GM12875 (cell line): Measurements from ENCODE around the gene KCNJ6.

Source experiments
- H3K4me3 ChIP-seq: one replicate; pipeline ENCODE4 v1.5.1; 2011; ENCODE audit warnings: low read depth, low read length, control low read depth
- TF ChIP-seq, protein P1 (sequence below): IDR thresholded peaks from 2 replicates; pipeline ENCODE4 v1.5.1; 2011; ENCODE audit warnings: low read depth, mild to moderate bottlenecking, control low read depth, inconsistent platforms, low read length, moderate library complexity, borderline replicate concordance; ENCODE audit not compliant: insufficient read depth

The KCNJ6 gene

DNA sequence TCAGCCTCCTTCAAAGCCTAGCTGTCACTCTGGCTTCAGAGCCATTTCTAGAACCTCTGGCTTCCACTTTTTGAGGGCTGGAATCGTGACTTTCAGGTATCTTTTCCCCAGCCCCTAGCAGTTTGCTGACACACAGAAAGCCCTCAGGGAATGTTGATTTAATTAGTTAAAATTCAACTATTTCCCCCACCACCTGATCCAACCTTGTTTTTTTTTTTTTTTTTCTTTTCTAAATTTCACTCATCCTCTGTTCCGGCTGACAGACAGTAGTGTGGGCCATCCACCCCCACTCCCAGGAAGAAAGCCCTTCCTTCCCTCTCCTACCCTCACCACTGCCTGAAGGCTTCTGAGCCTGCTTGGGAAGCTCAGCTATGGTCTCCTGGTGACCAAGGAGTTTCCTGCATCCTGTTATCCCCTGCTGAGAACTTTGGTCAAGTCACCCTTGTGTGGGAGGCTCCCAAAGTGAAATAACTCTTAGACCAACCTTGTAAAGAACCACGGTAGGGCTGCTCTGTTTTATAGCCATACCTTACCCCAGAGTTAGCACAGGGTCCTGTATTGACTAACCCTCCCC is 29.4 kb downstream of the KCNJ6 start:
- TF ChIP-seq, protein P1, sequence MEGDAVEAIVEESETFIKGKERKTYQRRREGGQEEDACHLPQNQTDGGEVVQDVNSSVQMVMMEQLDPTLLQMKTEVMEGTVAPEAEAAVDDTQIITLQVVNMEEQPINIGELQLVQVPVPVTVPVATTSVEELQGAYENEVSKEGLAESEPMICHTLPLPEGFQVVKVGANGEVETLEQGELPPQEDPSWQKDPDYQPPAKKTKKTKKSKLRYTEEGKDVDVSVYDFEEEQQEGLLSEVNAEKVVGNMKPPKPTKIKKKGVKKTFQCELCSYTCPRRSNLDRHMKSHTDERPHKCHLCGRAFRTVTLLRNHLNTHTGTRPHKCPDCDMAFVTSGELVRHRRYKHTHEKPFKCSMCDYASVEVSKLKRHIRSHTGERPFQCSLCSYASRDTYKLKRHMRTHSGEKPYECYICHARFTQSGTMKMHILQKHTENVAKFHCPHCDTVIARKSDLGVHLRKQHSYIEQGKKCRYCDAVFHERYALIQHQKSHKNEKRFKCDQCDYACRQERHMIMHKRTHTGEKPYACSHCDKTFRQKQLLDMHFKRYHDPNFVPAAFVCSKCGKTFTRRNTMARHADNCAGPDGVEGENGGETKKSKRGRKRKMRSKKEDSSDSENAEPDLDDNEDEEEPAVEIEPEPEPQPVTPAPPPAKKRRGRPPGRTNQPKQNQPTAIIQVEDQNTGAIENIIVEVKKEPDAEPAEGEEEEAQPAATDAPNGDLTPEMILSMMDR = no peak
- no peak overlapping the region for H3K4me3 ChIP-seq

DNA sequence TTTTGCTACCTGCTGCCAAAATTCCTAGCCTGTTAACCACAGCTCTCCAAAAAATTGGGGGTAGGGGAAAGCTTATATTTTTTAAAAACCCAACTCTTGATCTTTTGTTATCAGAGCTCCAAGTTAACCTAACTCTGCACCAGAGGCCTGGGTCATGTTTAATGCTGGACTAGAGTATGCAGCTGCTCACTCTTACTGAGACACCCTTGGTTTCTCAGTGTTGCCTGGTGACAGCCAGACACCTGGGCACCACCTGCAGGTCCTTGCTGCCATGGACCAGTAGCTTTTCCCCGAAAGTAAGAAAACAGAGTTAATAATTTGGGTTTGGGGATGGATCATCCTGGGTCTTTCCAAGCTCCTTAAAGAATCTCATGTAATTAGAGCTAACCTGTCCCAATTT is 30.1 kb downstream of the KCNJ6 start:
- TF ChIP-seq, protein P1 = no peak
- no peak overlapping the region for H3K4me3 ChIP-seq

DNA sequence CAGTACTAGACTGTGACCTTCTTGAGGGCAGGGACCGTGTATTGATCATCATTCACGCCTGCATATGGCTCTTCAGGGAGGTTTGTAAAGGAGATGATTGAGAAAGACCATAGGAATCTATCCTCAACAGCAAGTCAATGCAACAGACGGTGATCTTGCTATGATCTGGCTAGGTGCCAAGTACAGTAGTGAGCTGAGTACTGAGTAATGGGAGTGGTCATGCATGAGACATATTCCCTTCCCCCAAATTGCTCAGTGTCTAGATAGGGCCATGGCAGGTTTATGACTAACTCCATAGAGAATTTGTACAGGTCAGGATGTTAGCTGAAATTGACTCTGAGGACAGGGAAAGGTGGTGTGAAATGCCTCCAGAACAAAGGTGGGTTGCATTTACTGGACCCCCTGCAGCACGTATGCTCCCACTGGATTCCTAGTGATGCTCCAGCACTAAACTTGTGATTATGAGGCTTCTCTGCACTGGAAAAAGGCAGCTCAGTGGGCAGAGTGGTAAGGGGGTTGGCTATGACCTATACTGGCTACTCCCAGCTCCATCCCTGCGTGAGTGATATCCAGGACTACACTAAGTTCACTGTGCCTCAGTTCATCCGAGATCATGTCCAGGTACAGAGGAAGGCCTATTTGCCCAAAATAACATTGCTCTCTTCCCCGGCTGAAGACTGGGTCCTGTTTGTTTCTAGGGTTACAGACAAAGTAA is 37.2 kb downstream of the KCNJ6 start:
- TF ChIP-seq, protein P1 = no peak
- no peak overlapping the region for H3K4me3 ChIP-seq

DNA sequence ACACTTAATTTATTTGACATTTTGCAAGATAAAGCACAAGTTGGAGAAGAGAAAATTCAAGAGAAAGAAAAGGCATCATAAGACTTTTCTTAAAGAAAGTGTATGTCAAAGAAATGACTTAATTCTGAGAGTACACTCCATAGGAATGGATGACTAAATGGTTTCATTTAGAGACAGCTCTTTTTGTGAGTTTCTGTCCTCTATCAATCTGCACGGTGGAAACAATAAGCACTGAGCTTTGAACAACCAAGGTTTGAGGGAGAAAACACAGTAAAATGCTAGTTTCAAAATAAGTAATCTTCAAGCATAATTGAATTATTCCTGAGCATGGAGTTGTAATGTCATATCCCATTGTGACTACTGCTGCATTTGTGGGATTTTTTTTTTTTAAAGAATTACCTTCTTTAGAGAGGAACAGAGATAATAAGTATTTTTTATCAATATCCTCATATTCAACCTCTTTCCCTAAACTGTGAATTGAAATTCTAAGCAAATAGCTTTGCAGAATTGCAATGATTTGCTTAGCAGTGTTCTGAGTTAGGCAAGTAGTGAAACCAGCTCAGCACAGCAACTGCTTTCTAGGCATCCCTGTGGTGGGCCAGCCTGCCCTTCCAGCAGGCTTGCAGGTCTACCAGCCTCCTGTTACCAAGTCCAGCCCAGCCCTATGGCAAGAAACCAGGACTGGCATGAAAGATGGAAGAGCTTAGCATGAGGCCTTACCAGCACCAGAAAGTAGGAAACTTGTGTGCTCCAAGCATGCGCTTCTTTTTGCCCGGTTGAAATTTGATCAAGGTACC is 38.2 kb downstream of the KCNJ6 start:
- no peak overlapping the region for H3K4me3 ChIP-seq
- TF ChIP-seq, protein P1 = no peak

DNA sequence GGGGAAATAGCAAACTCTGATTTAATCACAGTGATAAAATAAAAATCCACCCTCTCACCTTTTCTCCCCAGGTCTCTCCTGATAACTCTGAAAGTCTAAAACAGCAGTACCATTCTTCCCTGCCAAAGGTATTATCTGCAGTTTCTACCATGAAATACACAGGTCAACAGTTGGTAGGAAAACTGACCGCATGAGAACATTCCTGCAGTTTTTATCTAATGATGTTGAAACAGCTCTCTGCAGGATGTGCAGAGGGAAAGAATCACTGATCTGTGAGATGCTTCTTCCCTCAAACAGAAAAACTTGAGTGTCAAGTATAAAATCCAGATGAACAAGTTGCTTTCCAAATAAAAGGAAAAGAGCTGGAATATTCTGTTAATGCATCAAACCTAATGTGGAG is 39.1 kb downstream of the KCNJ6 start:
- no peak overlapping the region for H3K4me3 ChIP-seq
- TF ChIP-seq, protein P1 = no peak

DNA sequence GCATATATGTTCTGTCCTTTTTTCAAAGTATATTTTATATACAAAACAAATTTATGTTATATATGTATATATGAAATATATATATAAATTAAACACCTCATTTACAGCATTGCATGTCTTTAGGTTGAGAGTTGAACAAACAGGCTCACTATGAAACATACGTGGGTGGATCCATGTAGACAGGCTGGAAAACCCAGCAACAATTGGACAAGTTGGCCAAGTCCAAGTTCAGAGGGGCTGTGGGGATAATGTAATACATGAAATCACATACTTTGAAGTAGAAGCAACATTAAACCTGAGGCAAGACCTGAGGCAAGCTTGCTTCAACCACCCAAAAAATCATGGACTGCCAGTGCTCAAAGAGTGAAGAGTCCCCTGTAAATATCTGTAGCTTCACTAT is 39.7 kb downstream of the KCNJ6 start:
- no peak overlapping the region for H3K4me3 ChIP-seq
- TF ChIP-seq, protein P1 = no peak
